Endothelial cell of umbilical vein (primary cell): Measurements from ENCODE around the gene CPSF4. TPM values are rescaled to one million over a fixed set of nuclear protein-coding genes. Genes with fewer than 3 reads are reported as not detected.

Source experiments
- BruUV-seq: library from RNA; stranded (reverse); fragments of 400-500 nt; replicated peaks from 2 replicates; lab custom pipeline; 2021; lab: Mats Ljungman, UMichigan
- CTCF ChIA-PET: fragments of 300-600, 350-600 bp; sonication (Branson Sonifier 250); formaldehyde crosslinking; loops from one replicate; lab custom pipeline; 2021; ENCODE audit warnings: antibody characterized with exemption, inconsistent platforms; lab: Charles Lee
- POLR2A ChIA-PET: fragments of 300-600, 350-600 bp; sonication (Branson Sonifier 250); formaldehyde crosslinking; loops from one replicate; lab custom pipeline; 2021; ENCODE audit warnings: antibody characterized with exemption, inconsistent platforms; lab: Charles Lee
- DNase-seq: peaks from one replicate; pipeline ENCODE4 v3.0.0-alpha.2; 2011; ENCODE audit warnings: low read depth, low spot score
- FAIRE-seq: peaks from 2 replicates; lab custom pipeline; 2011; peaks lifted over from hg19 to GRCh38; lab: Jason Lieb, UNC
- H2AFZ ChIP-seq: 2 replicates; pipeline ENCODE4 v1.6.0; 2012; ENCODE audit warnings: low read depth, low read length, control low read depth, inconsistent platforms
- H3K27ac ChIP-seq: 2 replicates; pipeline ENCODE4 v1.5.1; 2011; ENCODE audit warnings: low read depth, mild to moderate bottlenecking, control low read depth, low read length, moderate library complexity; ENCODE audit not compliant: insufficient read depth
- H3K27me3 ChIP-seq, 2 experiments: 2 replicates each; pipeline versions ENCODE4 v1.6.0 to v1.6.1; 2011; ENCODE audit warnings: low read length in 2 of 2, mixed read lengths in 1 of 2; ENCODE audit not compliant: control insufficient read depth in 2 of 2, insufficient read depth in 2 of 2
- H3K36me3 ChIP-seq, 2 experiments: 2 replicates in 1 of 2; 3 replicates in 1 of 2; pipeline ENCODE4 v1.5.1; 2011; ENCODE audit warnings: low read length in 2 of 2, mild to moderate bottlenecking in 1 of 2, moderate library complexity in 1 of 2; ENCODE audit not compliant: control insufficient read depth in 2 of 2, insufficient read depth in 2 of 2; ENCODE audit errors: extremely low read depth in 1 of 2
- H3K4me1 ChIP-seq: 3 replicates; pipeline ENCODE4 v1.5.1; 2011; ENCODE audit warnings: mild to moderate bottlenecking, low read length; ENCODE audit not compliant: control insufficient read depth, insufficient read depth; ENCODE audit errors: extremely low read depth
- H3K4me2 ChIP-seq: 2 replicates; pipeline ENCODE4 v1.6.1; 2011; ENCODE audit warnings: low read length, control low read depth, mixed read lengths; ENCODE audit not compliant: insufficient read depth
- H3K4me3 ChIP-seq, 3 experiments: fragments of 200-600 bp in 1 of 3; sonication (generic), shearing (Covaris generic) in 1 of 3; replicated peaks in 1 of 3; 2 replicates each; pipeline ENCODE4 v1.5.1; 2011 to 2016; ENCODE audit warnings: control low read depth in 3 of 3, low read length in 3 of 3, mild to moderate bottlenecking in 2 of 3, inconsistent platforms in 1 of 3, low read depth in 1 of 3, moderate library complexity in 1 of 3; ENCODE audit not compliant: insufficient read depth in 1 of 3
- H3K79me2 ChIP-seq: 2 replicates; pipeline ENCODE4 v1.6.0; 2012; ENCODE audit warnings: low read length, inconsistent platforms; ENCODE audit not compliant: control insufficient read depth, insufficient read depth
- H3K9ac ChIP-seq: replicated peaks from 2 replicates; pipeline ENCODE3; 2011; ENCODE audit warnings: low read length, control low read depth; ENCODE audit not compliant: insufficient read depth; ENCODE audit errors: extremely low read depth
- H3K9me1 ChIP-seq: replicated peaks from 3 replicates; pipeline ENCODE4 v1.6.0; 2011; ENCODE audit warnings: mild to moderate bottlenecking, low read length; ENCODE audit not compliant: control insufficient read depth, insufficient read depth; ENCODE audit errors: extremely low read depth
- H3K9me3 ChIP-seq: replicated peaks from 2 replicates; pipeline ENCODE4 v1.5.1; 2012; ENCODE audit warnings: low read length, inconsistent platforms; ENCODE audit not compliant: control insufficient read depth, insufficient read depth
- H4K20me1 ChIP-seq: replicated peaks from 2 replicates; pipeline ENCODE3; 2011; ENCODE audit warnings: mild to moderate bottlenecking, low read length; ENCODE audit not compliant: control insufficient read depth, insufficient read depth; ENCODE audit errors: extremely low read depth
- CTCF ChIP-seq, 2 donors: IDR thresholded peaks; 1 replicate in 1 of 2; 2 replicates in 1 of 2; pipeline ENCODE4 v1.5.1; 2011; ENCODE audit warnings: low read length in 2 of 2, mild to moderate bottlenecking in 2 of 2, moderate library complexity in 2 of 2, control low read depth in 1 of 2, inconsistent platforms in 1 of 2, low read depth in 1 of 2; ENCODE audit not compliant: insufficient read depth in 1 of 2; ENCODE audit errors: extremely low read depth in 1 of 2
- EZH2 ChIP-seq: IDR thresholded peaks from 2 replicates; pipeline ENCODE4 v1.6.1; 2012; ENCODE audit warnings: borderline replicate concordance, low read depth, mild to moderate bottlenecking, moderate library complexity, low read length, inconsistent platforms; ENCODE audit not compliant: severe bottlenecking
- FOS ChIP-seq: IDR thresholded peaks from 2 replicates; pipeline ENCODE4 v1.6.1; 2011; ENCODE audit warnings: mild to moderate bottlenecking, low read length, moderate library complexity, borderline replicate concordance; ENCODE audit not compliant: insufficient read depth
- GATA2 ChIP-seq: IDR thresholded peaks from 2 replicates; pipeline ENCODE4 v1.7.0; 2011; ENCODE audit warnings: low read depth, mild to moderate bottlenecking, moderate library complexity, mixed read lengths, low read length; ENCODE audit not compliant: insufficient read length, insufficient read depth
- JUN ChIP-seq: IDR thresholded peaks from 2 replicates; pipeline ENCODE4 v1.6.1; 2011; ENCODE audit warnings: borderline replicate concordance, low read depth; ENCODE audit not compliant: insufficient read length, insufficient read depth
- MYC ChIP-seq: IDR thresholded peaks from one replicate; pipeline ENCODE4 v1.6.1; 2011; ENCODE audit warnings: mild to moderate bottlenecking, low read depth, low read length
- POLR2A ChIP-seq: IDR thresholded peaks from 2 replicates; pipeline ENCODE4 v1.6.1; 2012; ENCODE audit warnings: low read depth, mild to moderate bottlenecking, control low read depth, low read length
- dilution Hi-C: fragments of 300-500 bp; cut with MboI; formaldehyde crosslinking; loops from one replicate; pipeline ENCODE4 v1.15.0; 2019; ENCODE audit warnings: low sequenced_read_pairs; ENCODE audit not compliant: extremely low pct_ligation_motif_present
- intact Hi-C: fragments of 100-400 bp; cut with micrococcal nuclease; formaldehyde crosslinking; loops from one replicate; pipeline ENCODE4 v1.10.0; 2022
- polyA plus RNA-seq, 4 experiments: library from polyadenylated mRNA; depleted of rRNA in 3 of 4; stranded (reverse) in 3 of 4; unstranded in 1 of 4; fragments of >200 nt; gene quantifications; 2 replicates each; pipeline versions ENCODE4 v1.2.1 to v1.2.3, GENCODE V29; 2011 to 2012; ENCODE audit warnings: missing spikeins in 1 of 4
- total RNA-seq: library from RNA; stranded (reverse); gene quantifications from 2 replicates; pipeline ENCODE4 v1.2.3, GENCODE V29; 2021
- TF ChIP-seq, protein P1 (sequence below): IDR thresholded peaks from 2 replicates; pipeline ENCODE4 v1.6.1; 2011; ENCODE audit not compliant: insufficient read depth, insufficient read length

Gene CPSF4
- total and polyA plus RNA-seq, 2 donors (not counting 3 experiments of a cell fraction or from before 2014, with no cell fraction given): 51.5 to 53.0 TPM

- Histone ChIP-seq H3K36me3 (peaks cover 5 to 44% of the 10 kb centered on the region in 2 experiments), H3K27ac (no peak overlapping the region), H3K27me3 (no peaks in the 10 kb centered on the region), H4K20me1 (no peaks in the 10 kb centered on the region), H3K4me2 (no peak overlapping the region), H3K9ac (no peak overlapping the region), H3K79me2 (no peaks in the 10 kb centered on the region), H2AFZ (no peak overlapping the region), H3K4me1 (no peaks in the 10 kb centered on the region), H3K9me3 (no peaks in the 10 kb centered on the region), H3K9me1 (no peaks in the 10 kb centered on the region), H3K4me3 (no peak overlapping the region)
- ChIA-PET POLR2A (no interaction called here), CTCF (no interaction called here)
- BruUV-seq: no TSS peak
- TF ChIP-seq FOS: no peak
- no peak for TF ChIP-seq JUN
- no peak for TF ChIP-seq POLR2A
- TF ChIP-seq, protein P1, sequence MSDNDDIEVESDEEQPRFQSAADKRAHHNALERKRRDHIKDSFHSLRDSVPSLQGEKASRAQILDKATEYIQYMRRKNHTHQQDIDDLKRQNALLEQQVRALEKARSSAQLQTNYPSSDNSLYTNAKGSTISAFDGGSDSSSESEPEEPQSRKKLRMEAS: no peak
- TF ChIP-seq MYC: no peak
- no peak for TF ChIP-seq EZH2
- DNase-seq: no peak
- dilution Hi-C loops: no loop called here
- intact Hi-C loops: no loop called here
- no peak for FAIRE-seq
Observed at GRCh38 chr7:99428972-99429566, 9.7 kb upstream of the CPSF4 start.

DNA sequence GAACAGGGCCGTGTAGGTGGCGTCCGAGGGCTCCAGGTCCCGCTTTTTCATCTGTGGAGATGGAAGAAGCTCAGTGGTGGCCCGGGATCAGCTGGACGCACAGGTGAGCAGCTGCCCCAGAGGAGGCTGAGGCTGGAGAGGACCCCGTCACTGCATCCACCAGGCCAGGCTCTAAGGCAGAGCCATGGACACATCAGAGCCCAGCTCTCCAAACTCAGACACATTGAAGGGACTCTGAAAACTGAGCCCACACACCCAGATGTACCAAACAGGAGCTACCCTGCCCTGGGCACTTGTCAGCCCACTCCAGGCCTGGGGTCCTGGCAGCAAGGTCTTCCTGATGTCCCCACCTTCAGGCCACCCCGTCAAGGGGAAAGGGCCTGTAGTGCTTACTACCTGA is 9.0 kb upstream of the CPSF4 start:
- no peaks in the 10 kb centered on the region for H3K27me3 ChIP-seq
- TF ChIP-seq CTCF (IDR thresholded peaks at IDR 0.05; ENCODE audit: extremely low read depth in 1 of 2, insufficient read depth in 1 of 2, low read depth in 1 of 2, low read length in 2 of 2): no peak
- TF ChIP-seq, protein P1: no peak
- TF ChIP-seq MYC: no peak
- no peak for TF ChIP-seq GATA2
- no peak for TF ChIP-seq FOS
- no peaks in the 10 kb centered on the region for H4K20me1 ChIP-seq
- H3K9ac ChIP-seq: no peak overlapping the region
- no TSS peak for BruUV-seq
- no peaks in the 10 kb centered on the region for H3K79me2 ChIP-seq
- CTCF ChIA-PET: no interaction called here
- H3K4me3 ChIP-seq: no peak overlapping the region
- FAIRE-seq: no peak
- peaks cover 4 to 42% of the 10 kb centered on the region in 2 experiments for H3K36me3 ChIP-seq
- dilution Hi-C loops: no loop called here
- no peak overlapping the region for H2AFZ ChIP-seq
- no peak overlapping the region for H3K4me2 ChIP-seq
- POLR2A ChIA-PET: no interaction called here
- DNase-seq: no peak
- no peaks in the 10 kb centered on the region for H3K9me1 ChIP-seq
- H3K9me3 ChIP-seq: no peaks in the 10 kb centered on the region
- H3K27ac ChIP-seq: no peak overlapping the region
- intact Hi-C loops: no loop called here
- no peaks in the 10 kb centered on the region for H3K4me1 ChIP-seq
